DMS153 treated with DMSO at 0.1 percent for 48 hours (cell line): ENCODE measurements around the gene SUN1.
A peak's percentile ranks its signal among the peaks of the same experiment; 100 is the strongest.

Source experiments
- DNase-seq: peaks from one replicate; lab custom pipeline; 2025; ENCODE audit not compliant: unreplicated experiment; lab: John Stamatoyannopoulos, UW

The SUN1 gene

GRCh38 chr7:889391-889790 lies 57.1 kb downstream of the SUN1 start:
- DNase-seq, result no peak

- no peak for DNase-seq
Measured at GRCh38 chr7:890868-891267, 58.6 kb downstream of the SUN1 start.

- no peak for DNase-seq
Measured at GRCh38 chr7:891291-891690, 59.0 kb downstream of the SUN1 start.

GRCh38 chr7:891805-892204 lies 59.5 kb downstream of the SUN1 start:
- no peak for DNase-seq

GRCh38 chr7:892648-893593 lies 60.6 kb downstream of the SUN1 start:
- no peak for DNase-seq

GRCh38 chr7:893686-894085 lies 61.4 kb downstream of the SUN1 start:
- no peak for DNase-seq

GRCh38 chr7:894164-894867 lies 62.0 kb downstream of the SUN1 start:
- no peak for DNase-seq

GRCh38 chr7:894927-895450 lies 62.7 kb downstream of the SUN1 start:
- DNase-seq, result no peak

- DNase-seq, result no peak
Measured at GRCh38 chr7:895451-896052, 63.3 kb downstream of the SUN1 start.

- DNase-seq, result no peak
Measured at GRCh38 chr7:896346-897075, 64.2 kb downstream of the SUN1 start.

GRCh38 chr7:897086-897485 lies 64.8 kb downstream of the SUN1 start:
- DNase-seq, result no peak

GRCh38 chr7:897771-898376 lies 65.6 kb downstream of the SUN1 start:
- no peak for DNase-seq

GRCh38 chr7:898460-898854 lies 66.2 kb downstream of the SUN1 start:
- no peak for DNase-seq

- no peak for DNase-seq
Measured at GRCh38 chr7:898855-899681, 66.8 kb downstream of the SUN1 start.

- no peak for DNase-seq
Measured at GRCh38 chr7:899806-900205, 67.5 kb downstream of the SUN1 start.

- DNase-seq, result no peak
Measured at GRCh38 chr7:900331-901040, 68.2 kb downstream of the SUN1 start.

- no peak for DNase-seq
Measured at GRCh38 chr7:901041-901387, 68.7 kb downstream of the SUN1 start.

GRCh38 chr7:901388-902154 lies 69.3 kb downstream of the SUN1 start:
- peak; percentile 73 for DNase-seq
